GM12872 (cell line): ENCODE measurements around the gene SLC4A7.

ENCODE experiments used
- CTCF ChIP-seq: IDR thresholded peaks from 3 replicates; pipeline ENCODE4 v1.5.1; 2011; ENCODE audit warnings: low read depth, mild to moderate bottlenecking, low read length, moderate library complexity; ENCODE audit not compliant: insufficient read depth

Gene SLC4A7

DNA sequence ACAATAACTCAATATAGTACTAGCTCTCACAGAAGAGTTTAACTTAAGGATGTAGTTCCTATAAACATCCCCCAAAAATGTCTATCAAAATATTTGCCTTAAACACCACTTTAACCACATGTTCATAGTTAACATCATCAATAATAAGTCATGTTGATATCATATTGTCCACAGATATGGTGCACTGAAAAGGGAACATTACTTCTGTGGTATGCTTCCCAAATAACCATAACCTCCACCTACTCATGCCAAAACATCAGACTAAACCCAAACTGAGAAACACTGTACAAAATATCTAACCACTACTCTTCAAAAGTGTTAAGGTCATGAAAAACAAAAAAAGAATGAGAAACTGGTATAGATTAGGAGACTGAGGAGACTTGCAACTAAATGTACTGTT is 32.9 kb downstream of the SLC4A7 start:
- no peak for TF ChIP-seq CTCF

GRCh38 chr3:27449530-27450150 is 34.5 kb downstream of the SLC4A7 start:
- no peak for TF ChIP-seq CTCF

DNA sequence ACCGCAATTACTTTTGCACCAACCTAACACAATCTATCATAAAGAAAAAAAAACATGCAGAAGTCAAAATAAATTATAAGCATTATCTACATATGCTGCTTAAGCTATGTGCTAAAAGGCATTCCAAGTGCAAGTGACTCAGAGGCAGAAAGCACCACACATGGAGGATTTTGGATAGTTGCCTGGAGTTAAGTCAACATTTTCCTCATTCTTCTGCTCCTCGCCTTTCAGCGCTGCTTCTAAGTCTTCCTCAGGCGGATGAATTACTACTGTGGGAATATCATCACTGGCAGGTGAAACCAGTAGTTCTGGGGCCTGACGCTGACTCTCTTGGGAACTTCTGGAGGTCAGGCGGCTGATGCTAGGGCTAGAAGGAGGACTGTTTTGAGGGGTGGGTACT is 53.1 kb downstream of the SLC4A7 start:
- no peak for TF ChIP-seq CTCF

- no peak for TF ChIP-seq CTCF
Observed at GRCh38 chr3:27429909-27430308, 54.3 kb downstream of the SLC4A7 start.

GRCh38 chr3:27428446-27428845 is 55.7 kb downstream of the SLC4A7 start:
- no peak for TF ChIP-seq CTCF

DNA sequence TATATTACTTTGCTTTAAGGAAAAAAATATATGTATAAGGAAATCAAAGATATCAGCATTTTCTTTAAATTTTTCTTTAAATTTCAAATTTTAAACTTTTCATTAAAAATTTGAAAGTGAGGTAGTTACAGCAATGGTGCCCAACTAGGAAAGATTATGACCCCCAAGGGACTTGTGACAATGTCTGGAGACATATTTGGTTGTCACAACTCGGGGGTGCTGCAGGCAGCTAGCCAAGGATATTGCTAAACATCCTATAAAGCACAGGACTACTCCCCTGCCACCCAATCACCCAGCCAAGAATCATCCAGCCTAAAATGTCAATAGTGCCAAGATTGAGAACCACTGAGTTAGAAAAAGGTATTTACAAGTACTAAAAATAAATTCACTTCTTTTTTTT is 57.3 kb downstream of the SLC4A7 start:
- TF ChIP-seq CTCF: no peak

- TF ChIP-seq CTCF: no peak
Observed at GRCh38 chr3:27425896-27426565, 58.2 kb downstream of the SLC4A7 start.
